Measurements from ENCODE around the gene DNMT1. TPM values are rescaled to one million over a fixed set of nuclear protein-coding genes. Genes with fewer than 3 reads are reported as not detected.
A peak's percentile ranks its signal among the peaks of the same experiment; 100 is the strongest.

The DNMT1 gene
- total RNA-seq, 1 experiment from 2014 or later: 227 TPM

- no peak overlapping the region for H2BK15ac ChIP-seq (ENCODE audit: low read depth, low read length)
- no peak overlapping the region for H2BK120ac ChIP-seq (ENCODE audit: low read depth, low read length, poor library complexity, severe bottlenecking)
- H3K18ac ChIP-seq (ENCODE audit: insufficient read length, low read depth, low read length): no peak overlapping the region
- no peaks in the 10 kb centered on the region for H4K20me1 ChIP-seq (ENCODE audit: control insufficient read depth, insufficient read depth, insufficient read length)
- no peak overlapping the region for H2AK5ac ChIP-seq (ENCODE audit: insufficient read length, low read length)
- peaks cover 3% of the 10 kb centered on the region; the same call in 1 of the 2 replicates for H3K79me2 ChIP-seq (ENCODE audit: insufficient read depth, low read length)
- H2BK5ac ChIP-seq (ENCODE audit: insufficient read length, low read length): no peak overlapping the region
- no peak overlapping the region for H4K5ac ChIP-seq (ENCODE audit: insufficient read length, low read depth, low read length)
- H3K27me3 ChIP-seq (ENCODE audit: insufficient read depth, low read length): no peaks in the 10 kb centered on the region
- H4K8ac ChIP-seq (replicated peaks; ENCODE audit: insufficient read length, low read depth, low read length): no peak overlapping the region
- H3K9me3 ChIP-seq (ENCODE audit: control insufficient read depth, low read depth, low read length): no peaks in the 10 kb centered on the region
- TF ChIP-seq, protein P1, sequence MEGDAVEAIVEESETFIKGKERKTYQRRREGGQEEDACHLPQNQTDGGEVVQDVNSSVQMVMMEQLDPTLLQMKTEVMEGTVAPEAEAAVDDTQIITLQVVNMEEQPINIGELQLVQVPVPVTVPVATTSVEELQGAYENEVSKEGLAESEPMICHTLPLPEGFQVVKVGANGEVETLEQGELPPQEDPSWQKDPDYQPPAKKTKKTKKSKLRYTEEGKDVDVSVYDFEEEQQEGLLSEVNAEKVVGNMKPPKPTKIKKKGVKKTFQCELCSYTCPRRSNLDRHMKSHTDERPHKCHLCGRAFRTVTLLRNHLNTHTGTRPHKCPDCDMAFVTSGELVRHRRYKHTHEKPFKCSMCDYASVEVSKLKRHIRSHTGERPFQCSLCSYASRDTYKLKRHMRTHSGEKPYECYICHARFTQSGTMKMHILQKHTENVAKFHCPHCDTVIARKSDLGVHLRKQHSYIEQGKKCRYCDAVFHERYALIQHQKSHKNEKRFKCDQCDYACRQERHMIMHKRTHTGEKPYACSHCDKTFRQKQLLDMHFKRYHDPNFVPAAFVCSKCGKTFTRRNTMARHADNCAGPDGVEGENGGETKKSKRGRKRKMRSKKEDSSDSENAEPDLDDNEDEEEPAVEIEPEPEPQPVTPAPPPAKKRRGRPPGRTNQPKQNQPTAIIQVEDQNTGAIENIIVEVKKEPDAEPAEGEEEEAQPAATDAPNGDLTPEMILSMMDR (conservative IDR thresholded peaks at IDR 0.05): no peak
- H3T11ph ChIP-seq (ENCODE audit: low read length): no peak overlapping the region
- no peak overlapping the region for H3K4ac ChIP-seq (ENCODE audit: low read depth, low read length)
- no peak overlapping the region for H3K56ac ChIP-seq (ENCODE audit: insufficient read length, low read depth, low read length)
- H3K4me1 Mint-ChIP-seq: peaks cover 4 to 6% of the 10 kb centered on the region in 2 experiments; a peak in 2 of 4 replicates
- H3K23me2 ChIP-seq (ENCODE audit: insufficient read length, low read depth, low read length, poor library complexity, severe bottlenecking): peaks cover 6% of the 10 kb centered on the region
- H3K4me3 Mint-ChIP-seq: no peak overlapping the region
- H4K91ac ChIP-seq (ENCODE audit: insufficient read length, low read depth, low read length): no peak overlapping the region
- H3K27ac Mint-ChIP-seq: peak overlapping the region in 1 of 3 experiments; percentile 12; a peak in 1 of 7 replicates
- WGBS (ENCODE audit: extremely low coverage, insufficient read length, low lambda C conversion rate): no CpG with 5 or more reads among the region's 6 CpGs
- peaks cover 8 to 30% (median 20%) of the 10 kb centered on the region in 3 experiments for H3K36me3 Mint-ChIP-seq (ENCODE audit: insufficient read depth in 1 of 3, low read depth in 3 of 3)
- H2BK12ac ChIP-seq (ENCODE audit: insufficient read length, low read depth, low read length): no peak overlapping the region
- no peak overlapping the region for H2BK20ac ChIP-seq (ENCODE audit: low read depth, low read length, poor library complexity, severe bottlenecking)
- no peak overlapping the region for H2AFZ ChIP-seq (ENCODE audit: low read length)
- H3K27ac ChIP-seq (ENCODE audit: insufficient read length, low read depth, low read length): no peak overlapping the region
- H3K14ac ChIP-seq (ENCODE audit: insufficient read depth, low read length): no peak overlapping the region
- no peak overlapping the region for H3K23ac ChIP-seq (ENCODE audit: insufficient read length, low read depth, low read length)
- H3K4me2 ChIP-seq (ENCODE audit: insufficient read depth, insufficient read length, low read length): no peak overlapping the region
- H3K79me1 ChIP-seq (ENCODE audit: insufficient read depth, low read depth, low read length, poor library complexity, severe bottlenecking): no peaks in the 10 kb centered on the region
- no peaks in the 10 kb centered on the region for H3K27me3 Mint-ChIP-seq (ENCODE audit: low read depth)
- no peak for DNase-seq
- H3K9me3 Mint-ChIP-seq: peaks cover 0 to 3% of the 10 kb centered on the region in 2 experiments; a peak in 1 of 5 replicates
- no peak overlapping the region for H3K9ac ChIP-seq (ENCODE audit: extremely low read depth, insufficient read length, low read length)
- H3K4me1 ChIP-seq (ENCODE audit: insufficient read depth, low read length): no peaks in the 10 kb centered on the region
Observed at GRCh38 chr19:10122045-10122444, 72.7 kb downstream of the DNMT1 start.

Data from H9 (cell line).